MM.1S (cell line): ENCODE measurements around the gene ENC1.

Source experiments
- EZH2 ChIP-seq: fragments of 300-600 bp; sonication (generic); optimal IDR thresholded peaks from 2 replicates; pipeline ENCODE3; 2017; ENCODE audit warnings: low read depth, mild to moderate bottlenecking, antibody characterized with exemption, low read length, mixed read lengths
- EZH2phosphoT487 ChIP-seq: fragments of 300-600 bp; sonication (generic); IDR thresholded peaks from 2 replicates; pipeline ENCODE4 v1.6.1; 2018; ENCODE audit warnings: antibody characterized with exemption, low read length
- TF ChIP-seq, protein P1 (sequence below): fragments of 300-600 bp; sonication (generic); IDR thresholded peaks from 2 replicates; pipeline ENCODE4 v1.5.1; 2016; ENCODE audit warnings: antibody characterized with exemption, low read length, mixed read lengths

- TF ChIP-seq, protein P1, sequence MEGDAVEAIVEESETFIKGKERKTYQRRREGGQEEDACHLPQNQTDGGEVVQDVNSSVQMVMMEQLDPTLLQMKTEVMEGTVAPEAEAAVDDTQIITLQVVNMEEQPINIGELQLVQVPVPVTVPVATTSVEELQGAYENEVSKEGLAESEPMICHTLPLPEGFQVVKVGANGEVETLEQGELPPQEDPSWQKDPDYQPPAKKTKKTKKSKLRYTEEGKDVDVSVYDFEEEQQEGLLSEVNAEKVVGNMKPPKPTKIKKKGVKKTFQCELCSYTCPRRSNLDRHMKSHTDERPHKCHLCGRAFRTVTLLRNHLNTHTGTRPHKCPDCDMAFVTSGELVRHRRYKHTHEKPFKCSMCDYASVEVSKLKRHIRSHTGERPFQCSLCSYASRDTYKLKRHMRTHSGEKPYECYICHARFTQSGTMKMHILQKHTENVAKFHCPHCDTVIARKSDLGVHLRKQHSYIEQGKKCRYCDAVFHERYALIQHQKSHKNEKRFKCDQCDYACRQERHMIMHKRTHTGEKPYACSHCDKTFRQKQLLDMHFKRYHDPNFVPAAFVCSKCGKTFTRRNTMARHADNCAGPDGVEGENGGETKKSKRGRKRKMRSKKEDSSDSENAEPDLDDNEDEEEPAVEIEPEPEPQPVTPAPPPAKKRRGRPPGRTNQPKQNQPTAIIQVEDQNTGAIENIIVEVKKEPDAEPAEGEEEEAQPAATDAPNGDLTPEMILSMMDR, result no peak
- TF ChIP-seq EZH2phosphoT487, result no peak
- TF ChIP-seq EZH2, result no peak
These were observed 53.7 kb downstream of the ENC1 start for GRCh38 chr5:74586856-74587255.
